ENCODE measurements around the gene CACHD1. TPM values are rescaled to one million over a fixed set of nuclear protein-coding genes. Genes with fewer than 3 reads are reported as not detected.

The CACHD1 gene
- total RNA-seq, 1 donor from 2014 or later: 5.9 TPM

DNA sequence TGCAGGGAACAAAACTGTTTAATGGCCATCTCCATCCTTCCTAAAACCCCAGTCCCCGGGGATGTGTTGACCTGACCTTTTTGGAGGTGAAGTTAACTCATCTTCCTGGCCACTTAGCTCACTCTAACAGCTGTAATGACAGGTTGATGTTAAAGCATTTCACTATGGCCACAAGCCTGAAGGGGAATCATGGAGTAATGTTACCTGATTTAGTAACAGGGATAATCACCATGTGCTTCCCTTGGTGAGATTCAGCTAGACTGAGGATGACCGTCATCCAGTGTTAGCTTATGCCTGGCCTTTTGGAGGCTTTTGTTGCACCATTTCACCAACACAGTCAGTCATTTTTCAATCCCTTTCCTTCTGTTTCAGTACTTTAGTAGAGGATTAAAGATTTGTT is 210.7 kb downstream of the CACHD1 start:
- TF ChIP-seq, protein P1, sequence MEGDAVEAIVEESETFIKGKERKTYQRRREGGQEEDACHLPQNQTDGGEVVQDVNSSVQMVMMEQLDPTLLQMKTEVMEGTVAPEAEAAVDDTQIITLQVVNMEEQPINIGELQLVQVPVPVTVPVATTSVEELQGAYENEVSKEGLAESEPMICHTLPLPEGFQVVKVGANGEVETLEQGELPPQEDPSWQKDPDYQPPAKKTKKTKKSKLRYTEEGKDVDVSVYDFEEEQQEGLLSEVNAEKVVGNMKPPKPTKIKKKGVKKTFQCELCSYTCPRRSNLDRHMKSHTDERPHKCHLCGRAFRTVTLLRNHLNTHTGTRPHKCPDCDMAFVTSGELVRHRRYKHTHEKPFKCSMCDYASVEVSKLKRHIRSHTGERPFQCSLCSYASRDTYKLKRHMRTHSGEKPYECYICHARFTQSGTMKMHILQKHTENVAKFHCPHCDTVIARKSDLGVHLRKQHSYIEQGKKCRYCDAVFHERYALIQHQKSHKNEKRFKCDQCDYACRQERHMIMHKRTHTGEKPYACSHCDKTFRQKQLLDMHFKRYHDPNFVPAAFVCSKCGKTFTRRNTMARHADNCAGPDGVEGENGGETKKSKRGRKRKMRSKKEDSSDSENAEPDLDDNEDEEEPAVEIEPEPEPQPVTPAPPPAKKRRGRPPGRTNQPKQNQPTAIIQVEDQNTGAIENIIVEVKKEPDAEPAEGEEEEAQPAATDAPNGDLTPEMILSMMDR (conservative IDR thresholded peaks at IDR 0.05; ENCODE audit: low read depth, low read length): no peak
- no peak for DNase-seq (ENCODE audit: low read depth)
- H3K4me3 ChIP-seq (ENCODE audit: low read depth, low read length): no peak overlapping the region

DNA sequence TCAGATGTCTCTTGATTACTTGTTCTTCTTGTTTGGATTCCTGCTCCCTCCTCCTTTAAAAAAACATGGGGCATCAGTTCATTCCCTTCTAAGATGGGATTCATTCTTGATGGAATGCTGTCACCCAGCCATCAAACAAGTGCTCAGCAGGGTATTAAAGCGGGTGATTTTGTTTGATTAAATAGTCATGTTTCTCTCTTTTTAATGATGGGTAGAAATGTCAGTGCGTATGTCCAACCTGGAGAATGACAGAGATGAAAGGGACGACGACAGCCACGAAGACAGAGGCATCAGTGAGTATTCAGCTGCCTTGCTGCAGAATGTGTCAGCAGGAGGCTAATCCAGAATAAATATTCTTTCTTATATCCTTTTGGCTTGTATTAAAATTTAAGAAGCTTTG is 211.1 kb downstream of the CACHD1 start:
- TF ChIP-seq, protein P1 (conservative IDR thresholded peaks at IDR 0.05; ENCODE audit: low read depth, low read length): no peak
- H3K4me3 ChIP-seq (ENCODE audit: low read depth, low read length): no peak overlapping the region
- no peak for DNase-seq (ENCODE audit: low read depth)

DNA sequence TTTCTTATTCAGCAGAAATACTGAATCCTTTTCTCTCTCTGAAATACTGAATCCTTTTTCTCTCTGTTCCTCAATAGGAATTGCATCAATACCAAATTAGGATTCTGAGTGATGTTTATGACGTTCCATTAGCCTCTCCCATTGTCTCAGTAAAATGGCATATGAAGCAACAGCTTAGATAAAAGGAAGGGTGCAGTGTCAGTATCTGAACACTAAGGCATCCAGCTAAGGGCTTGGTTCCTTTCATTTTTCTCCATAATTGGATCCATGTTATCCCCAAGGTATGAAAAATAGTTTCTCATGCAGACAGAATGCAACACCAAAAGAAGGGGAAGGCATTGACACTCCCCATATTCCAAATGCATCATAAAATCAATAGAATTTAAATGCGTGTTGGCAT is 213.5 kb downstream of the CACHD1 start:
- H3K4me3 ChIP-seq (ENCODE audit: low read depth, low read length): no peak overlapping the region
- TF ChIP-seq, protein P1 (conservative IDR thresholded peaks at IDR 0.05; ENCODE audit: low read depth, low read length): no peak
- no peak for DNase-seq (ENCODE audit: low read depth)

DNA sequence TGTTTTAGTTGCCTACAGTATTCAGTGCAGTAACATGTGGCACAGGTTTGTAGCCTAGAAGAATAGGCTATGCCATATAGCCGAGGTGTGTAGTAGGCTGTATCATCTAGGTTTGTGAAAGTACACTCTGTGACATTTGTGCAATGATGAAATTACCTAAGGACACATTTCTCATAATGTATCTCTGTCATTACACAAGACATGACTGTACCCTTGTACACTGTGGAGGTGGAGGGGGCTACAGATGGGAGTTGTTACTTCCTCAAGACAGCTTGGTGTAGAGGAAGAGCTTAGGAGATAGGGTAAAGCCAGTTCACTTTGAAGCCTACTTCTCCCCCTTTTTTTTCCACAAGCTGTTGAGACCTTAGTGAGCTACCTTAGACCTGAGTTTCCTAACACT is 215.3 kb downstream of the CACHD1 start:
- DNase-seq (ENCODE audit: low read depth): no peak
- TF ChIP-seq, protein P1 (conservative IDR thresholded peaks at IDR 0.05; ENCODE audit: low read depth, low read length): no peak
- H3K4me3 ChIP-seq (ENCODE audit: low read depth, low read length): no peak overlapping the region

DNA sequence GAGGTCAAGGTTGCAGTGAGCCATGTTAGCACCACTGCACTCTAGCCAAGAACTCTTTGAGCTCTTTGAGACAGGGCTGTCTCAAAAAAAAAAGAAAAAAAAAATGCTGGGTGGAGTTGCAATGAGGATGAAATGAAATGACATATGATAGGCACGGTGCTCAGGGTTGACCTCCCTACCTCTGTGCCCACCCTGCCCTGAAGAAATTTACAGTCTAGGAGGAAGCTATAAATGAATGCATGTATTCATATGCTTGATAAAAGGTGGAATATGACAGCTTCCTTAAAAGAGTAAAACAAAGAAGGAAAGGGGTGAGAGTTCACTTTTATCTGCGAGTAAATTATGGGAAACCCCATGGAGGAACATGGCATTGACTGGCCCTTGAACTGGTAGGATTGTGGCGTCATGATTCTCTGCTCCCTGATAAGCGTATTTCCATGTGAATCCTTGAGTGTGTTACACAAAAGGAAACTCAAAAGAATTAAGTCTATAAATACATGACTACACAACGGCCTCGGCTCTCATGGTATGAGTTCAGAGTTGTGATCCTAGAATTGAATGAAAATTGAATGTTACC is 215.9 kb downstream of the CACHD1 start:
- no peak overlapping the region for H3K4me3 ChIP-seq (ENCODE audit: low read depth, low read length)
- DNase-seq (ENCODE audit: low read depth): no peak
- TF ChIP-seq, protein P1 (conservative IDR thresholded peaks at IDR 0.05; ENCODE audit: low read depth, low read length): no peak

DNA sequence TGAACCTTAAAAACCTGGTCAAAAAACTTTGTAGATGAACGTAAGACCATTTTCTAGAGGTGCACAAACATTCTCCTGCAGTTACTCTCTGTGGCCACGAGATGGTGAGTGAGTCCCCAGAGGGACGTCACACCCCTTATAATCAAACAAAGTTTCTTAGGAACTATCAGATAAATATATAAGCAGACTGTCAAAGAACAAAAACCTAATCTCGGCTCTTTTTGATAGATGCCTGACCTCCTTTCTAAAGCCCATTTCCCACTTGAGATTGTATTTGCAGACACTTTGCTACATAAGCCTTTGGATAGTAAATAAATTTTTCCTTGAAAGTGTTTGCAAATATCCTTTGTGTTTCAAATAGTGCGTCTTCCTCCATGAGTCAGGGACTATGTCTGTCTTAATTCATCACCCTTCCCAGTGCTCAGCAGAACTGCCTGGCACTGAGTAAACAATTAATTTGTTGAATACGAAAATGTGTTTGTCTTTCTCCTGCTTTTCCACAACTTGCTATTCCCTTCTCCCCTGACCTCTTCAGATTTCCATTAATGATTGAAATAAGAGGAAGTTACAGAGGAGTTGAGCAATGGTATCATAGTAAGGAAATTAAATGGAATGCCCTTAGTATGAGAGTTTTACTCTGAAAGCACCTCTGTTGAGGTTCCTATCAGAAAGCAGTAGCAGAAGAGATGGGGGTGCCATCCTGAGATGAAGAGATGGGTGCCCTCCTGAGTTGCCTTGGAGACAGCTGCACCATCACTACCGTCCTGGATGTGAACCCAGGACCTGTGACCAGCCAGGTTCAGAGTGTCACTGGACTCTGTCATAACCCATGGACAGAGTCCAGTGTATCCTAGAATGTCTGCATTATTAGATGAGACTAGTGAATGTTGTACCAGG is 217.1 kb downstream of the CACHD1 start:
- peak; percentile 78 for DNase-seq (ENCODE audit: low read depth)
- TF ChIP-seq, protein P1 (conservative IDR thresholded peaks at IDR 0.05; ENCODE audit: low read depth, low read length): peak; percentile 90
- peak overlapping the region; percentile 1 for H3K4me3 ChIP-seq (ENCODE audit: low read depth, low read length)
